ENCODE results near the gene LCE3A.
"Not testable (repeated sequence)": the region's sequence is repeated elsewhere in the genome, so short reads cannot be mapped to it uniquely, and the experiment has no call there.

LCE3A gene

GRCh38 chr1:152582647-152583046 lies 40.3 kb downstream of the LCE3A start:
- no peak overlapping the region for H3K4me3 ChIP-seq (ENCODE audit: low read length)
- H3K9me2 ChIP-seq (replicated peaks; ENCODE audit: control insufficient read depth, low read length), result no peaks in the 10 kb centered on the region
- H3K4me2 ChIP-seq (ENCODE audit: low read length), result no peak overlapping the region
- no peaks in the 10 kb centered on the region for H3K36me3 ChIP-seq (ENCODE audit: control insufficient read depth, low read length)
- TF ChIP-seq, protein P1, sequence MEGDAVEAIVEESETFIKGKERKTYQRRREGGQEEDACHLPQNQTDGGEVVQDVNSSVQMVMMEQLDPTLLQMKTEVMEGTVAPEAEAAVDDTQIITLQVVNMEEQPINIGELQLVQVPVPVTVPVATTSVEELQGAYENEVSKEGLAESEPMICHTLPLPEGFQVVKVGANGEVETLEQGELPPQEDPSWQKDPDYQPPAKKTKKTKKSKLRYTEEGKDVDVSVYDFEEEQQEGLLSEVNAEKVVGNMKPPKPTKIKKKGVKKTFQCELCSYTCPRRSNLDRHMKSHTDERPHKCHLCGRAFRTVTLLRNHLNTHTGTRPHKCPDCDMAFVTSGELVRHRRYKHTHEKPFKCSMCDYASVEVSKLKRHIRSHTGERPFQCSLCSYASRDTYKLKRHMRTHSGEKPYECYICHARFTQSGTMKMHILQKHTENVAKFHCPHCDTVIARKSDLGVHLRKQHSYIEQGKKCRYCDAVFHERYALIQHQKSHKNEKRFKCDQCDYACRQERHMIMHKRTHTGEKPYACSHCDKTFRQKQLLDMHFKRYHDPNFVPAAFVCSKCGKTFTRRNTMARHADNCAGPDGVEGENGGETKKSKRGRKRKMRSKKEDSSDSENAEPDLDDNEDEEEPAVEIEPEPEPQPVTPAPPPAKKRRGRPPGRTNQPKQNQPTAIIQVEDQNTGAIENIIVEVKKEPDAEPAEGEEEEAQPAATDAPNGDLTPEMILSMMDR (IDR thresholded peaks at IDR 0.05; ENCODE audit: low read depth, low read length, poor library complexity, severe bottlenecking), result no peak
- no peak for TF ChIP-seq EZH2phosphoT487 (IDR thresholded peaks at IDR 0.05; ENCODE audit: borderline replicate concordance, low read length)
- no peaks in the 10 kb centered on the region for H4K20me1 ChIP-seq (ENCODE audit: control insufficient read depth, insufficient read depth, low read depth, low read length)
- H3K27me3 ChIP-seq (ENCODE audit: control insufficient read depth, low read length), result no peaks in the 10 kb centered on the region
- no peaks in the 10 kb centered on the region for H3K79me2 ChIP-seq (ENCODE audit: control insufficient read depth, low read length)
- no peaks in the 10 kb centered on the region for H3F3A ChIP-seq (ENCODE audit: control insufficient read depth, insufficient read depth)
- no peak overlapping the region for H3K27ac ChIP-seq (ENCODE audit: low read depth, low read length)
- no peaks in the 10 kb centered on the region for H3K4me1 ChIP-seq (ENCODE audit: control insufficient read depth, low read length)
- no peaks in the 10 kb centered on the region for H3K9me3 ChIP-seq (ENCODE audit: control insufficient read depth, insufficient read depth, low read length)

- Histone ChIP-seq H3F3A (ENCODE audit: control insufficient read depth, insufficient read depth) (no peaks in the 10 kb centered on the region), H3K4me1 (ENCODE audit: control insufficient read depth, low read length) (no peaks in the 10 kb centered on the region), H3K27ac (ENCODE audit: low read depth, low read length) (no peak within 1 kb of the TSS), H3K9me2 (replicated peaks; ENCODE audit: control insufficient read depth, low read length) (no peaks in the 10 kb centered on the region), H4K20me1 (ENCODE audit: control insufficient read depth, insufficient read depth, low read depth, low read length) (no peaks in the 10 kb centered on the region), H3K4me2 (ENCODE audit: low read length) (no peak within 1 kb of the TSS), H3K36me3 (ENCODE audit: control insufficient read depth, low read length) (no peaks in the 10 kb centered on the region), H3K4me3 (ENCODE audit: low read length) (no peak within 1 kb of the TSS), H3K79me2 (ENCODE audit: control insufficient read depth, low read length) (no peaks in the 10 kb centered on the region), H3K27me3 (ENCODE audit: control insufficient read depth, low read length) (no peaks in the 10 kb centered on the region), H3K9me3 (ENCODE audit: control insufficient read depth, insufficient read depth, low read length) (no peaks in the 10 kb centered on the region)
- no peak for TF ChIP-seq EZH2phosphoT487 (IDR thresholded peaks at IDR 0.05; ENCODE audit: borderline replicate concordance, low read length)
- TF ChIP-seq, protein P1 (IDR thresholded peaks at IDR 0.05; ENCODE audit: low read depth, low read length, poor library complexity, severe bottlenecking), result no peak
Observed at GRCh38 chr1:152580433-152580832, 42.5 kb downstream of the LCE3A start, which contains the start of gene LCE3D. Gene LCE3D (minus strand): TSS chr1:152580516. CDS start chr1:152579936, 580 bp downstream.

DNA sequence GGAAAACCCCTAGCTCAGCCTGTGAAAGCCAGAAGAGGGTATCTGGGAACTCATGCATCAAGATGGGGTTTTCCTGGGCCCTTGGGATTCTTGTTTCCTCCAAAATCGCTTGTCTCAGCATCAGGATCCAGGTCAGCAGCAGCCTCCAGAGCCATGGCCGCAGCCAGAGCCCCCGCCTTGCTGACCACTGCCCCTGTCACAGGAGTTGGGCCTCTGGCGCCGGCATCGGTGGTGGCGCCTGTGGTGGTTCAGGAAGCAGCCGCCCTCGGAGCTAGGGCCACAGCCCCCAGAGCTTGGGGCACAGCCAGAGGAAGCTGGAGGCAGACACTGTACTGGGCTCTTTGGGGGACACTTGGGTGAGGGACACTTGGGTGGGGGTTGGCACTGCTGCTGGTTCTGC lies 43.4 kb downstream of the LCE3A start:
- not testable (repeated sequence) for H3K27ac ChIP-seq (ENCODE audit: low read depth, low read length); H4K20me1 ChIP-seq (ENCODE audit: control insufficient read depth, insufficient read depth, low read depth, low read length); H3K27me3 ChIP-seq (ENCODE audit: control insufficient read depth, low read length); H3K4me2 ChIP-seq (ENCODE audit: low read length); H3K9me2 ChIP-seq (replicated peaks; ENCODE audit: control insufficient read depth, low read length); H3K4me1 ChIP-seq (ENCODE audit: control insufficient read depth, low read length); H3K79me2 ChIP-seq (ENCODE audit: control insufficient read depth, low read length); H3K4me3 ChIP-seq (ENCODE audit: low read length); H3K9me3 ChIP-seq (ENCODE audit: control insufficient read depth, insufficient read depth, low read length); H3K36me3 ChIP-seq (ENCODE audit: control insufficient read depth, low read length); H3F3A ChIP-seq (ENCODE audit: control insufficient read depth, insufficient read depth)

DNA sequence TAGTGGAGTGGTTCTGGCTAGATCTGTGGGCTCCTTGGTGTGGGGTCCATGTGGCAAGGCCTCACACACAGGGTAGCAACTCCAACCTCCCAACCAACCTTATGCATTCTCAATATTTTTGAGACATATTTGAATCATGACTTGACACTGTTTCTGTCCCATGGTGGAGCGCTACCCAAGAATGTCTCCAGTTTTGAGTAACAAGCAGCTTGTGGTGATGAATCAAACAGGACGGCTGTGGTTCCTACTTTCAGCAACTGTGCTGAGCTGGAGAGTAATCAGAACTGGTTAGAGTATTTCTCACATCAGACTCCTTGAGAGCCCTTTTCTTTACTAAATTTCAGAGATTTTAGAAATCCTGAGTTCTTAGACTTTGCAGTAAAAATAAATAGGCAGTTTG lies 45.7 kb downstream of the LCE3A start:
- no peaks in the 10 kb centered on the region for H3F3A ChIP-seq (ENCODE audit: control insufficient read depth, insufficient read depth)

More for the DNA sequence above, 45.7 kb downstream of the LCE3A start:
- Histone ChIP-seq H3K4me3 (ENCODE audit: low read length) (no peak overlapping the region), H3K27me3 (ENCODE audit: control insufficient read depth, low read length) (0 out of 2 replicates have a peak, but pooled peaks cover 3% of the 10 kb centered on the region), H3K79me2 (ENCODE audit: control insufficient read depth, low read length) (no peaks in the 10 kb centered on the region), H3K36me3 (ENCODE audit: control insufficient read depth, low read length) (no peaks in the 10 kb centered on the region), H3K4me2 (ENCODE audit: low read length) (no peak overlapping the region), H3K4me1 (ENCODE audit: control insufficient read depth, low read length) (no peaks in the 10 kb centered on the region), H3K9me2 (replicated peaks; ENCODE audit: control insufficient read depth, low read length) (no peaks in the 10 kb centered on the region), H3K27ac (ENCODE audit: low read depth, low read length) (no peak overlapping the region), H3K9me3 (ENCODE audit: control insufficient read depth, insufficient read depth, low read length) (no peaks in the 10 kb centered on the region), H4K20me1 (ENCODE audit: control insufficient read depth, insufficient read depth, low read depth, low read length) (no peaks in the 10 kb centered on the region)
- TF ChIP-seq, protein P1 (IDR thresholded peaks at IDR 0.05; ENCODE audit: low read depth, low read length, poor library complexity, severe bottlenecking), result no peak
- TF ChIP-seq EZH2phosphoT487 (IDR thresholded peaks at IDR 0.05; ENCODE audit: borderline replicate concordance, low read length), result no peak
